Keratinocyte (primary cell): ENCODE data around the gene MYO1E. TPM values are rescaled to one million over a fixed set of nuclear protein-coding genes. Genes with fewer than 3 reads are reported as not detected.

Experiments
- DNase-seq: peaks from one replicate; pipeline ENCODE4 v3.0.0-alpha.2; 2011; ENCODE audit warnings: low read depth, missing footprints, low spot score
- FAIRE-seq: peaks from 2 replicates; lab custom pipeline; 2011; peaks lifted over from hg19 to GRCh38; lab: Jason Lieb, UNC
- H2AFZ ChIP-seq: 2 replicates; pipeline ENCODE4 v1.6.0; 2012; ENCODE audit warnings: low read length, control low read depth, inconsistent platforms; ENCODE audit not compliant: control insufficient read depth
- H3K27ac ChIP-seq: 2 replicates; pipeline ENCODE4 v1.5.1; 2011; ENCODE audit warnings: low read length; ENCODE audit not compliant: control insufficient read depth, insufficient read depth
- H3K27me3 ChIP-seq: 3 replicates; pipeline ENCODE4 v1.6.0; 2011; ENCODE audit warnings: low read length; ENCODE audit not compliant: control insufficient read depth, insufficient read depth; ENCODE audit errors: extremely low read depth
- H3K36me3 ChIP-seq, 2 experiments: 2 replicates in 1 of 2; 3 replicates in 1 of 2; pipeline ENCODE4 v1.5.1; 2011; ENCODE audit warnings: low read length in 2 of 2, mild to moderate bottlenecking in 1 of 2; ENCODE audit not compliant: control insufficient read depth in 2 of 2, insufficient read depth in 2 of 2; ENCODE audit errors: extremely low read depth in 1 of 2
- H3K4me1 ChIP-seq: 3 replicates; pipeline ENCODE4 v1.5.1; 2011; ENCODE audit warnings: low read length; ENCODE audit not compliant: control insufficient read depth, insufficient read depth; ENCODE audit errors: extremely low read depth
- H3K4me2 ChIP-seq: 3 replicates; pipeline ENCODE4 v1.6.0; 2011; ENCODE audit warnings: low read depth, low read length; ENCODE audit not compliant: control insufficient read depth, insufficient read depth; ENCODE audit errors: extremely low read depth
- H3K4me3 ChIP-seq, 3 experiments: fragments of 200-600 bp in 1 of 3; sonication (generic) in 1 of 3; 2 replicates in 2 of 3; 3 replicates in 1 of 3; pipeline ENCODE4 v1.5.1; 2011 to 2016; ENCODE audit warnings: low read length in 3 of 3, mild to moderate bottlenecking in 3 of 3, control low read depth in 2 of 3, inconsistent platforms in 1 of 3, low read depth in 1 of 3, mixed read lengths in 1 of 3, mixed run types in 1 of 3, moderate library complexity in 1 of 3; ENCODE audit not compliant: control insufficient read depth in 2 of 3, insufficient read depth in 2 of 3; ENCODE audit errors: extremely low read depth in 1 of 3
- H3K79me2 ChIP-seq: 2 replicates; pipeline ENCODE4 v1.6.0; 2012; ENCODE audit warnings: low read length; ENCODE audit not compliant: control insufficient read depth, insufficient read depth
- H3K9ac ChIP-seq: 3 replicates; pipeline ENCODE4 v1.6.0; 2011; ENCODE audit warnings: low read length; ENCODE audit not compliant: control insufficient read depth, insufficient read depth; ENCODE audit errors: extremely low read depth
- H3K9me1 ChIP-seq: 3 replicates; pipeline ENCODE4 v1.6.0; 2011; ENCODE audit warnings: low read length; ENCODE audit not compliant: control insufficient read depth, insufficient read depth; ENCODE audit errors: extremely low read depth
- H3K9me3 ChIP-seq: 2 replicates; pipeline ENCODE4 v1.5.1; 2012; ENCODE audit warnings: low read depth, low read length; ENCODE audit not compliant: control insufficient read depth
- H4K20me1 ChIP-seq: 3 replicates; pipeline ENCODE4 v1.6.0; 2011; ENCODE audit warnings: low read length; ENCODE audit not compliant: control insufficient read depth, insufficient read depth; ENCODE audit errors: extremely low read depth
- CTCF ChIP-seq, 3 experiments: IDR thresholded peaks in 1 of 3; conservative IDR thresholded peaks in 1 of 3; optimal IDR thresholded peaks in 1 of 3; 2 replicates in 2 of 3; 3 replicates in 1 of 3; pipeline versions ENCODE3 to v1.5.1; 2011; ENCODE audit warnings: low read length in 3 of 3, mild to moderate bottlenecking in 3 of 3, moderate library complexity in 2 of 3, control low read depth in 1 of 3, inconsistent platforms in 1 of 3; ENCODE audit not compliant: insufficient read depth in 2 of 3; ENCODE audit errors: extremely low read depth in 1 of 3
- EZH2 ChIP-seq: IDR thresholded peaks from one replicate; pipeline ENCODE4 v1.6.1; 2012; ENCODE audit warnings: inconsistent platforms, mild to moderate bottlenecking, low read length, moderate library complexity
- dilution Hi-C: fragments of 300-500 bp; cut with MboI; formaldehyde crosslinking; loops from one replicate; pipeline ENCODE4 v1.7.0; 2020; ENCODE audit warnings: low sequenced_read_pairs; ENCODE audit not compliant: extremely low pct_ligation_motif_present
- polyA plus RNA-seq, 5 experiments: library from polyadenylated mRNA; depleted of rRNA in 3 of 5; stranded (reverse) in 3 of 5; stranded (forward) in 1 of 5; unstranded in 1 of 5; fragments of >200 nt; gene quantifications; 1 replicate in 1 of 5; 2 replicates in 3 of 5; 3 replicates in 1 of 5; pipeline versions ENCODE4 v1.2.1 to v1.2.3, GENCODE V29; 2011 to 2012; ENCODE audit warnings: missing spikeins in 2 of 5, low read depth in 1 of 5, low replicate concordance in 1 of 5

Gene MYO1E
- polyA plus RNA-seq, 1 donor (not counting 4 experiments of a cell fraction or from before 2014, with no cell fraction given), result 213 TPM

GRCh38 chr15:59346951-59347350, 25.7 kb downstream of the MYO1E start:
- Histone ChIP-seq H3K27ac (no peak overlapping the region), H3K36me3 (peaks cover 1 to 4% of the 10 kb centered on the region in 2 experiments), H3K4me1 (peaks cover 34% of the 10 kb centered on the region), H3K79me2 (peaks cover 85% of the 10 kb centered on the region), H2AFZ (no peak overlapping the region), H4K20me1 (no peaks in the 10 kb centered on the region), H3K9ac (no peak overlapping the region), H3K27me3 (no peaks in the 10 kb centered on the region), H3K4me2 (no peak overlapping the region), H3K4me3 (no peak overlapping the region), H3K9me3 (no peaks in the 10 kb centered on the region), H3K9me1 (no peaks in the 10 kb centered on the region)
- FAIRE-seq (no peak), DNase-seq (no peak)
- dilution Hi-C loops, result no loop called here
- TF ChIP-seq EZH2, result no peak
- no peak for TF ChIP-seq CTCF (optimal IDR thresholded peaks at IDR 0.05 in 1 of 3, IDR thresholded peaks at IDR 0.05 in 1 of 3, conservative IDR thresholded peaks at IDR 0.05 in 1 of 3; ENCODE audit: extremely low read depth in 1 of 3, insufficient read depth in 2 of 3, low read length in 3 of 3)

DNA sequence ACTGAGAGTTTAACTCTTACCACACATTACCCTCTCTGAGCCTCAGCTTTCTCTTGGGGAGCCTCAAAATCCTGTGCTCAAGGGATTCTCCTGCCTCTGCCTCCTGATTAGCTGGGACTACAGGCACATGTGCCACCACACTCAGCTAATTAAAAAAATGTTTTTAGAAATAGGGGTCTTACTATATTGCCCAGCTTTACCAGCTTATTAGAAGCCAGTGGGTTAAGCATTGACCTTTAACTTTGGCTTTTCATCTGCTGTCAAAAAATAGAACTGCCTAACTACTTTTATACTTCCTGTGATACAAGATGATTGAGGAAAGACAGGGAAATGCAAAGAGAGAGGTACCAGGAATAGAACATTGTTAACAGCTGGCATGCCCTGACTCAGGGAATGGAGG, 27.3 kb downstream of the MYO1E start:
- no peak overlapping the region for H3K4me2 ChIP-seq
- no peaks in the 10 kb centered on the region for H3K9me3 ChIP-seq
- TF ChIP-seq CTCF (optimal IDR thresholded peaks at IDR 0.05 in 1 of 3, IDR thresholded peaks at IDR 0.05 in 1 of 3, conservative IDR thresholded peaks at IDR 0.05 in 1 of 3; ENCODE audit: extremely low read depth in 1 of 3, insufficient read depth in 2 of 3, low read length in 3 of 3) (no peak), EZH2 (no peak)
- peaks cover 1 to 4% of the 10 kb centered on the region in 2 experiments for H3K36me3 ChIP-seq
- no peaks in the 10 kb centered on the region for H4K20me1 ChIP-seq
- dilution Hi-C loops, result no loop called here
- H3K9me1 ChIP-seq, result no peaks in the 10 kb centered on the region
- no peak overlapping the region for H2AFZ ChIP-seq
- H3K27me3 ChIP-seq, result no peaks in the 10 kb centered on the region
- H3K79me2 ChIP-seq, result peaks cover 85% of the 10 kb centered on the region
- no peak overlapping the region for H3K27ac ChIP-seq
- no peak overlapping the region for H3K4me3 ChIP-seq
- FAIRE-seq, result no peak
- H3K4me1 ChIP-seq, result peaks cover 19% of the 10 kb centered on the region
- no peak overlapping the region for H3K9ac ChIP-seq
- DNase-seq, result no peak
